GM06990 (cell line): ENCODE data around the gene AUH.
"Not testable (repeated sequence)": the region's sequence is repeated elsewhere in the genome, so short reads cannot be mapped to it uniquely, and the experiment has no call there.

ENCODE experiments used
- DNase-seq: peaks from one replicate; pipeline ENCODE4 v3.0.0-alpha.2; 2011; ENCODE audit not compliant: insufficient read length; ENCODE audit errors: extremely low read depth
- H3K27me3 ChIP-seq: replicated peaks from 2 replicates; pipeline ENCODE4 v1.6.0; 2011; ENCODE audit warnings: low read length; ENCODE audit not compliant: control insufficient read depth, insufficient read depth
- H3K36me3 ChIP-seq: 2 replicates; pipeline ENCODE4 v1.5.1; 2011; ENCODE audit warnings: low read length; ENCODE audit not compliant: control insufficient read depth, insufficient read depth
- H3K4me3 ChIP-seq: replicated peaks from 2 replicates; pipeline ENCODE4 v1.5.1; 2011; ENCODE audit warnings: low read depth, mild to moderate bottlenecking, control low read depth, low read length
- CTCF ChIP-seq: IDR thresholded peaks from 2 replicates; pipeline ENCODE4 v1.5.1; 2011; ENCODE audit warnings: low read length, control low read depth, mild to moderate bottlenecking, inconsistent platforms; ENCODE audit not compliant: insufficient read depth, poor library complexity, severe bottlenecking

Gene AUH

GRCh38 chr9:91376239-91376638, 14.5 kb upstream of the AUH start:
- Histone ChIP-seq H3K27me3 (no peaks in the 10 kb centered on the region), H3K4me3 (no peak overlapping the region), H3K36me3 (no peaks in the 10 kb centered on the region)
- DNase-seq, result no peak
- no peak for TF ChIP-seq CTCF

GRCh38 chr9:91374939-91375338, 13.2 kb upstream of the AUH start:
- DNase-seq, result no peak
- Histone ChIP-seq H3K4me3 (no peak overlapping the region), H3K36me3 (no peaks in the 10 kb centered on the region), H3K27me3 (no peaks in the 10 kb centered on the region)
- no peak for TF ChIP-seq CTCF

- no peak for DNase-seq
- H3K27me3 ChIP-seq, result no peaks in the 10 kb centered on the region; the same call in 1 of the 2 replicates
- TF ChIP-seq CTCF, result no peak
- no peaks in the 10 kb centered on the region for H3K36me3 ChIP-seq
- H3K4me3 ChIP-seq, result no peak overlapping the region
These were observed 10.2 kb upstream of the AUH start for GRCh38 chr9:91371894-91372293.

- DNase-seq, H3K36me3 ChIP-seq, H3K27me3 ChIP-seq, H3K4me3 ChIP-seq: not testable (repeated sequence)
These were observed 8.3 kb upstream of the AUH start for GRCh38 chr9:91370006-91370405.

- no peak for DNase-seq
- H3K27me3 ChIP-seq, result no peaks in the 10 kb centered on the region; the same call in 1 of the 2 replicates
- TF ChIP-seq CTCF, result no peak
- no peaks in the 10 kb centered on the region for H3K36me3 ChIP-seq
- H3K4me3 ChIP-seq, result no peak overlapping the region
These were observed 3.0 kb upstream of the AUH start for GRCh38 chr9:91364702-91365101.

GRCh38 chr9:91364005-91364404, 2.3 kb upstream of the AUH start:
- no peak for DNase-seq
- H3K27me3 ChIP-seq, result no peaks in the 10 kb centered on the region; the same call in 1 of the 2 replicates
- no peaks in the 10 kb centered on the region for H3K36me3 ChIP-seq
- H3K4me3 ChIP-seq, result no peak overlapping the region
- TF ChIP-seq CTCF, result no peak
